NK-92 (cell line): ENCODE results near the gene SHH.

Experiments used
- DNase-seq: peaks from one replicate; lab custom pipeline; 2025; ENCODE audit not compliant: unreplicated experiment; lab: John Stamatoyannopoulos, UW

SHH gene

DNA sequence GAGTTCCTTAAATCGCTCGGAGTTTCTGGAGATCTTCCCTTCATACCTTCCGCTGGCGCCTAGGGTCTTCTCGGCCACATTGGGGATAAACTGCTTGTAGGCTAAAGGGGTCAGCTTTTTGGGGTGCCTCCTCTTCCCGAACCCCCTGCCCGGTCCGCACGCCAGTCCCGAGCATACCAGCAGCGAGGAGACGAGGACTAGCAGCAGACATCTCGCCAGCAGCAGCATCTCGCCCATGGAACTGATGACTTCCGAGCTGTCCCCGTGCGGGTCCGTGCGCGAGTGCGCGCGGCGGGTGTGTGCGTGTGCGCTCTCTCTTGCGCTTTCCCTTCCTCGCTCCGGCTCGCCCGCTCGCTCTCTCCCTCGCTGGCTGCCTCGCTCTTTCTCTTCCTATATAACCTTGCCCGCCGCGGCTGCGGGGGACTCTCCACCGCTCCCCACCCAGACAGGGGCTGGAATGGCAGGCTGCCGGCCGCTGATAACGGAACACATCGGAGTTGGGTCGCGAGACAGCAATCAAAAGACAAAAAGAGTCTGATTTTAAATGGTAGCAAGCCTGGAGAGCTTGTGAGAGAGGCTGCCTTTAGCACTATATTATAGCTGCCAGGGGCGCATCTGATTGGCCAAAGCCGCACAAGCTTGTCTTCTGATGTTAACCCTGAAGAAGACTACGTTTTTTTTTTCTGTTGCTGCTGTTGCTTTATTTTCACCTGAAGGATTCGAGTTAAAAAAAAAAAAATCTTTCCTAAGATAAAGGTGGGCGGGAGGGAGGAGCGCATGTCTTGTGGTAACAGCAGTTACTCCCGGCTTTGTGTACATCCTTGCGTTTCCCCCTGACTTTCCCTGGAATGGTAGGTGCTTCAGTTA is at the start of gene SHH:
Gene SHH, minus strand, starts transcription at position 569 of the 867 bp plus-strand sequence. Its CDS starts 341 bp downstream, at position 228.
- DNase-seq, result no peak

DNA sequence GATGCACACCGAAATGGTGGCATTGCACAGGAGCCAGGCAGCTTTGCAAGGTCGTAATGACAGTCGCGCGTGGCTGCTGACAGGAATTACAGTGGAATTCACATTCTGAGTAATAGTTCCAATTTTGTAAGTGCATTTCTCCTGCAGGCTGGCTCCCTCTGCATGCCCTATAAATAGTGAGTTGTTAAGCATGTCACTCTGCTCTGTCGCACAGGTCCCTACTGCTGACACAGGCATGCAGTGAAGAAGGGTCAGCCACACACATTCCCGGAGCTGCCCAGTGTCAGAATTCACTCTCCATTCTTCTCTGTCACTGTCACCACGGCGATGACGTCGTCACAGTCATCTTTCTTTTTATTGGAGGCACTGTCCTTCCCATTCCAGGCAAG is 49.2 kb upstream of the SHH start:
- no peak for DNase-seq

DNA sequence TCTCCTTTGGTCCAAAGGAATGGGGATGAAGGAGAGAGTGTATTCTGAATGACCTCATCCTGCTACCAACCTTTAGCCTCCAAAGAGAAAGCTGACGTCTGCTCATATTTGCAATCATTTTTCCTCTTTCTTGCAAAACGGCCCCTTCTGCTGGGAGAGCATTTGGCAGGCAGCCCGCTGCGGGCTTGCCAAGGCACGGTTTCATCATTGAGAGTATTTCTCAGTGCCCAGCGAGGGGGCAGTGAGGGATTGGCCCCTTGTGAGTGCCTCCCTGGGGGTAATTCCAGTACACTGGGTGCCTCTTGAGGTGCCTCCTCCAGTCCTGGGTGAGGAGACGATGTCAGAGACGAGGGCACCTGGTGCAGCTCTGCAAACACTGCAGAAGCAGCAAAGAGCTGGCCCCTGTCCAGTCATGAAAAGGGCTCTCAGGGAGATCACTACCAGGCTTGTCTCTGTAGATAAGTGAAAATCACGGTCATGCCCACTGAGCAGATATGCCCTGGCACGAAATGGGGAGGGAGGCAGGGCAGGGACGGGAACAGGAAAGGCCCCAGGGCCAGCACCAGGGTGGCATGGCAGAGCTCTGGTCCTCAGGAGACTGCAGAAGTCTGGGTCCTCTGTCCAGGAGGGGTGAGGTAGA is 48.7 kb upstream of the SHH start:
- no peak for DNase-seq

DNA sequence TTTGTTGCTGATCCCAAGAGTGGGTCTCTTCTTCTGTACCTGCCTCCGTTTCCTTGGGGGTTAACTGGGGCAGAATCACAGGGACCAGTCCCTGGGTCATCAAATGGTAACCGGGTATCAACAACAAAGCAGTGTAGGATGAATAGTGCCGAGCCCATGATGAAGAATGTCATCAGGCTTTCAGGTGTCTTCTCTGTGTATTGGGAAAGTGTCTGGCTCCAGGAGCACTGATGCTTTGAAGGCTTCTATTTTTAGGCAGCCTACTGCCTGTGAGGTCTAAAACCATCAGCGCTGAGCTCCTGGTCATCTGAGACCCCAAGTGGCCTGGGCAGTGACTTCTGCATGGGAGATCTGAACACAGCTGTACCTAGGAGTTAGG is 48.2 kb upstream of the SHH start:
- DNase-seq, result no peak

DNA sequence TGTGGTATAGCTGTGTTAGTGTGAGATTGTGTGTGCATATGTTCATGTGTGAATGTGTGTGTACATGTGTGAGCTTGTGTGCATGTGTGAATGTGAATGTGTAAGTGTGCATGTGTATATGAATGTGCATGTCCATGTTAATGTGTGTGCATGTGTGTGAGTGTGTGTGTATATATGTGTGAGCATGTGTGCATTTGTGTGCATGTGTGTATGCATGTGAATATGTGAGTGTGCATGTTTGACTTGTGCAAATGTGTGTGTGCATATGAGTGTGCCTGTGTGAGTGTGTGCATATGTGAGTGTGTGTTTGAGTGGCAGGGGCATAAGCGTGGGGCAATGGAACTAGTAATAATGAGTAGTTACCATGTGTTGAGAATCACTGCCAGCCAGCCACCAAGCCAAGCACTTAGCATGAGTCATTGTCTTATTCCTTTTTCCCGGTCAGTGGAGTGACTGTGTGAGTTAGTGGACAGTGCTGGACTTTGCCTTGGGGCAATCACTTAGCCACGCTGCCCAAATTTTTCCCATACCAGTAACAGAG is 46.3 kb upstream of the SHH start:
- no peak for DNase-seq

DNA sequence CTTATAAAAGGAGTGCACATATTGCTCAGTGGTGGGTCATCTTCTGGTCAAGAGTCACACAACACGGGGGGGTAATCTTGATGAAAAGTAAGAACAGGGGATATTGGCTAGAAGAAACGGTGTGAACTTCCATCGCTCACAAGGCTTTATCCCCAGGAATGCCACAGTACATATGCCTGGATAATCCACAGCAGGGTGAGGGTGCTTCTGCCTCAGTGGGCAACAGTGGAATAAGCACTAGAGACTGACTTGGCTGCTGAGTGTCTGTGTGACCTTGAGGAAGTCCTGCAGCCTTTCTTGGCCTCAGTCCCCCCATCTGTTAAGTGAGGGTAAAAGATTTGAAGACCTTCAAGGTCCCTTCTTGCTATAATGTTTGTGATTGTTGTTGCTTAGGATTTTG is 44.9 kb upstream of the SHH start:
- DNase-seq, result no peak

DNA sequence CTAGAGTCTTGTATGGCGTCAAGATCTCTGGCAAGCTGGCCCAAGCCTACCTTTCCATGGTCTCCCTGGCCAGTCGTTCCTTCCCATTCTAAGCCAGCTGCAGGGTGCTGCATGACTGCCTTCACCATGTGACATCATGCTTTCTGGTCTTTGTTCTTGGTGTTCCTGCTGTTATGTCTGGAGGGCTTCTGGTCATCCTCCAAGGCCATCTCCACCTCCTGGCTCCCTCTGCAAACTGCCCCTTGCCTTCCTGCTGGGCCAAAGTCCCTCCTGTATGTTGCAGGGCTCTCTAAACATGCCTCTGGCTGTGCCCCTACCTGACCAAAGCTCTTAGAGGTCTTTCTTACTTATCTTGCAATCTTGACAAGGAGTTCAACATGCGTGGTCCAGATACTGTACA is 44.4 kb upstream of the SHH start:
- no peak for DNase-seq

DNA sequence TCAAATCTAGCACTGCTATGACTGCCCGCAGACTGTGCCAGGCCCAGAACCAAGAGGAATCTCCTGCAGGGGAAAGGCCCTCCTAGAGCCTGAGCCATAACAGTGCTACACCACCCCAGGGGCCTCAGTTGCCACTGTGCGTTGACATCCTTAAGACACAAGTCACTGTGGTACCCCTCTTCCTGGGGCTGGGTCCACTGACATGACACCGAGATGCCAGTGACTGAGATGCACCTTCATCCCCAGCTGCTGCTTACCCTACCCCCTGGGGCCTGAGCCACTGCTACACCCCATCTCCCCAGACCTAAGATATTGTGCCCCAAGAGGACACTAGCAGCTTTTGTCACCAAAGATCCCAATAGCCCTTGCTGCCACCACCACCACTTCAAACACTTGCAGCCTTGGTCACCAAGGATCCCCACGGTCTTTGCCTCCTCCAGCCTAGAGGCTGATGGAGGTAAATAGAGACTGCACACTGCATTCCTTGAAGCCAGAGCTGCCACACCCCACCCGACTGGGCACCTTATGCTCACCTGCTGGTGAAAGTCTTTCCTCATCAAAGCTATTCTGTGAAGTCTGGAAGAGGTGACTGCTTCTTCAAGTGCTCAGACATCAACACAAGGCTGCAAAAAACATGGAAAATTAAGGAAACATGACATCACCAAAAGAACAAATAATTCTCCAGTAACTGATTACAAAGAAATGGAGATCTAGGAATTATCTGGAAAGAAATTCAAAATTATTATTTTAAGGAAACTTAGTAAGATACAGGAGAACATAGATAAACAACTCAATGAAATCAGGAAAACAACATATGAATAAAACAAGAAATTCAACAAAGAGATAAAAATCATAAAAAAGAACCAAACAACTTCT is 40.4 kb upstream of the SHH start:
- DNase-seq, result no peak

DNA sequence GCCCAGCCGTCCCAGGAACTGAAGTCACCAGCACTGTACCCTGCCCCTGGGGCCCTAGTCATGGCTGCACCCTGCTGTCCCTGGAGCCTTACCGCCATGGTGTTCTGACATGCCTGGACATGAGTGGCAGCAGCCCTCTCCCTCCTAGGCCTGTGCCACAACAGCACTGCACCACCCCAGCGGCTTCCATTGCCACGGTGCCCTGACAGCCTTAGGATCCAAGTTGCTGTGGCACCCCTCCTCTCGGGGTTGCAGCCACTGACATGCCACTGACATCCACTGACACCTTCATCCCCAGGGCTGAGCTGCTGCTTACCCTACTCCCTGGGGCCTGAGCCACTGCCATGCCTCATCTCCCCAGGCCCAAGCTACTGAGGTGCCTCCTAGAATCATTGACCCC is 39.6 kb upstream of the SHH start:
- DNase-seq, result no peak

DNA sequence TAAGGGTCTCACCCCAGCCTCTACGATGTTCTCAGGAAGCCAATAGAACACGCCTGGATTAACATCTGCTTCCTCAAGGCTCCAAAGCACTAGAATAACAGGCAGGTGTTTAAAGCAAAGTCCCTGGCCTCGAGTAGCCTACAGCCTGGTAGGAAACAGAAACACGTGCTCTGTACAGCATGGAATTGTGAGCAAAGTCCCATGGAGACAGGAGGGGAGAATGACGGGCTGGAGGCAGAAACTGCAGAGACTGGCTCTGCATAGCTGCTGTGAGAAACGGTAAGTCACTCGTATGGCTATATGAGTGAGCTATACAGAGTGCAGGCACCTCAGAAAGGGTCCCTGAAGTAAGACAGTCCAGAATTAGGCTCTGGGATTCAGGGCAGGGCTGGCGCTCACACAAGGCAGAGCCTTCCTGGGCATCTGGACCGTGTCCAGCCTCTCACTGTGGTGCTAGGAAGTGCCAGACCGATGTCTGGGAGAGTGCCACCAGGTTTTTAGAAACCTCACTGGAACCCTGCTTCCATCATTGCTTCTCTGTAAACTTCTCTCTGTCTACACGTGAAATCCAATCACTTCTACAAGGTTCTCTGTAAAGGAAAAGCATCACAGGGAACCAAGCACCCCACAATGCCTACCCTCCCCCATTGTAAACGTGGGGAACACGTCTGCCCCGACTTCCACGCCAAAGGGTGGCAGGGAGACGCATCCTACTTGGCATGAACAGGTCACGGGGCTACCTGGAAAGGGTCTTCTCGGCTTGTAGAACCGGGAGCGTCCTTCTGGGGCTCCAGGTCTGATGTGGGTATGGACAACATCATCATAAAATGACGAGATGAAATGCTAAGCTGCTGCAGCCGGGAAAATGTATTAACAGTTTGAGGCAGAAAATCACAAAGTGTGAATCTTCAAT is 38.8 kb upstream of the SHH start:
- no peak for DNase-seq

DNA sequence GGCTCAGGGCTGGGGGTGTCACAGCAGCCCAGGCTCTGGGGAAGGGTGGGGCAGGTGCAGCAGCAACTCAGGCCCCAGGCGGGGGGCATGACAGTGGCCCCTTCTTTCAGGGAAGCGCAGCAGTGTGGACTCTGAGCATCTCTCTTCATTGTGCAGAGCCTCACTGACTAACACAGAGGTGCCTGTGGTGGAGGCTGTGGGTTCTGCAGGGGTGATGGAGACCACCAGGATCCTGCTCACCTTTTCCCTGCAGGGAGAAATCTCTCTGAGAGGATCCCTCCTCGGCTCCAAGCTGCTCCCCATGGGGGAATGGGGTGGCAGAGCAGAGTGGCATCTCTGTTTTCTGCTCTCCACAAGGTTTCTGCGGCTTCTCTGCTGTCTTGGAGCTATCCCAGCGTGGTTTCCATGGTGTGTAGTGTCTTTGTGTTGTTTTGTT is 37.8 kb upstream of the SHH start:
- no peak for DNase-seq

DNA sequence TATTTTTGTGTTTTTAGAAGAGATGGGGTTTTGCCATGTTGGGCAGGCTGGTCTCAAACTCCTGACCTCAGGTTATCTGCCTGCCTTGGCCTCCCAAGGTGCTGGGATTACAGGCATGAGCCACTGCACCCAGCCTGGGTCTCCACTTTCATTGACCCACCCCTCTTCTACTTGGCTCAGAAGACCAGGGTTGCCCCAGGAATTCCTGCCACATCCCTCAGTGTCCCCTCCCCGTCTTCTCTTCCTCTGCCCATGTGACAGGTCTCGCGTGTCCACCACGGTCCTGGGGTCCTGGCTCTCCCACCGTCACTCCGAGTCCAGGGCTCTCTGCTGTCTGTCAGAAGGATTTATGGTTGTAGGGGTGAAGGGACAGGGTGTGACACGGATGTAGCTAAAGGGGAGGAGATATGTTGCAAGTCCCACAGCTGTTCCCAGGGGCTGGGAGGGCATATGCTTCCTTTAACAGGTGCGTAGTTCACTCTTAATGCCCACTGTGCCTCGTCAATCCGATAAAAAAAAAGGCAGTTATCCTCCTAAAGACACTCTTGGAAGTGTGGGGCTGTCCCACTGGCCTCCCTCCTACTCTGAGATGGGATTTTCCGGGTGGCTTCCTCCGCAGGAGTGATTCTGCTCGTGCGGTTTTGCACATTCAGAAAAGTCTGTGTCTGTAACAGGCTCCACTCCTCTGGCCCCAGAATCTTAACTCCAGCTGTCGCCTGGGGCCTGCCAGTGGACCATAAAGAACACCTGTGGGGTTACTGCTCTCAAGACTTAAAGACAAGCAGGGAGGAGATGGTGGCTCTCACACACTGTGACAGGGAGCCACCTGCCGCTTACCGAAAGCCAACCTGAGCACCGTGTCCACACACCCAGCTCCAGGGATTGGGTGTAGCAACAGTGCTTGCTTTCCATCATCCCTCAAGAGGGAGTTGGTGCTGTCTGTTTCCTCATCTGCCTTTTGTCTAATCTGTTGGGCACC is 36.7 kb upstream of the SHH start:
- DNase-seq, result no peak

DNA sequence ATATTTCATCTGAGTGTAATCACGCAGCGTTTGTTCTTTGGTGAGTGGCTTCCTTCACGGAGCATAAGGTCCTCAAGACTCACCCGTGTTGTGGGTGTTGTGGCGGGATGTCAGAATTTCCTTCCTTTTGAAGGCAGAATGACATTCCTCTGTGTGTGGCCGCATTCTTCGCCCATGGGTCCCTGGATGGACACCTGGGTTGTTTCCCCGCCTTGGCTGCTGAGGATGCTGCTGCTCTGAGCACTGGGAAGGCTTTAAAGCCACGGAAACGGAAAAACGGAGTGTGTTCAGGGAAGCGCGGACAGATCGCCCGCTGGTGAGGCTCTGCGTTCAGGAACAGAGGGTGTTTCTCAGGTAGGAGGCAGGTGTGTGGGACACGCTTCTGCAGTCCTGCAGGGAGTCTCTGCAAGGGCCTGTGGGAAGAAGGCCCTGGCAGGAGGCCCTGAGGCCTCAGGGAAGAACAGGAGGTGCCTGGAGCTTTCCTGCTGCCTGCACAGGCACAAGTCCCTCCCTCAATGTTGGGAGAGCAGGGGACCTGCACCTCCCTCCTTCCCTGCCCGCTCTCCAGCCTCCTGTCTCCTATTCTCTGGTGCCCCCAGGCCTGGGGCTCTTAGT is 35.7 kb upstream of the SHH start:
- DNase-seq, result no peak

DNA sequence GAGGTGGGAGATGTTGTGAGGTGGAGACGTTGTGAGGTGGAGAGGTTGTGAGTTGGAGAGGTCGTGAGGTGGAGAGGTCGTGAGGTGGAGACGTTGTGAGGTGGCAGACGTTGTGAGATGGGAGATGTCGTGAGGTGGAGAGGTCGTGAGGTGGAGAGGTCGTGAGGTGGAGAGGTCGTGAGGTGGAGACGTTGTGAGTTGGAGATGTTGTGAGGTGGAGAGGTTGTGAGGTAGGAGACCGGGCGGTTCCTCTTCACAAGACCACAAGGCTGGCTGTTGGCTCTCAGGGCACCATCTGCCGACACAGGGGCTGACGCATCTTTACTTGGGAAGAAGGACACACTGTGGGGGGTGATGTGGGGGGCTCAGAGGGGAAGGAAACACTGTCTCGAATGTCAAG is 34.7 kb upstream of the SHH start:
- DNase-seq, result no peak

DNA sequence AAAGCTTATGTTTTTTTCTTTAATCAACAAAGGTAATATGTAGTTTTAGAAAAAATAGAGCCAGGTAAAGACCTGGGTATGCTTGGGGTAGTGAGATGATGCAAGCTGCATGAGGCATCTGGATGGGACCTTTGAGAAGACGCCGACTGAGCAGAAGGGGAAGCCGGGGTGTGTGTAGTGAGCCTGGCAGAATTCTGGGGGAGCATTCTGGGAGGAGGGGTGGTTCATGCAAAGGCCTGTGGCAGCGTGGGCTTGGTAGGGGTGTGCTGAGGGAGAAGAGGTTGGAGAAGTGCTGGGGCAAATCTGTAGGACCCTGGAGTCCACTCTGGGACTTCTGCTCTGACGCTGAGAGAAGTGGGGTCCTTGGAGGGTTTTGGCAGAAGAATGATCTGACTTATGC is 33.9 kb upstream of the SHH start:
- DNase-seq, result no peak

DNA sequence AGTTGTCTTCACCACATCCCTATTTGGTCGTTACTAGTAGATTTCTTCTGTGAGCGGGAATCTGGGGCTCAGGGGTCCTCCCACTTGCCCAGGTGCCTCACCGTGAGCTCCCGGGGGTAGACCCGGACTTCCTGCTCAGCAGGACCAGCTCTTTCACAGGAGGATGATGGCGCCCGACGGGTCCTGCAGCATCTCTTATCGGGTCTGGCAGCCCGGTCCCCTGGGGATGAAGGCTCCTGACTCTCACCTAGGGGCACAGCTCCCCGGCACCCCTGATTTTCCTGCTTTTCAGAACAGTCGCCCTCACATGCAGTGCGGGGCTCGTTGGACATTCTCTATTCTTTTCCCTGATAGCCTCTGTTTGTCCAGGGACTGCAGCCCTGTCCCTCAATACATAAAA is 33.0 kb upstream of the SHH start:
- no peak for DNase-seq

DNA sequence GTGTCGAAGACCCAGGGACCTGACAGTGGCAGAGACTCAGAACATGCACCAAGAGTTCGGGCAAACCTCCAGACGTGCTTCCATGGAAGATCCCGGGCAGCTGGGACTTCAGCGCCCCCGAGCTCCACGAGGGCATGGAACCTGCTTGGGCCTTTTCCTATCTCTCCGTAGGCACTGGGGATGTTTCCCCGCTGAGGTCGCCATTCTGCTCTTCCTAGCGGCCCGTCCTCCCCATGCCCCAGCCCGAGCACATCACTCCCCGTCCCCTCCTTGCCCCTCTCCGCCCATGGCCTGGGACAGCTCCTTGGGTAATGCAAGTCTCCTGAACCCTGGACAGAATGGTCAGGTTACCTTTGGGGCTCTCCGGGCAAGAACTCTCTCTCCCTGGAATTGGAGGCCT is 32.3 kb upstream of the SHH start:
- DNase-seq, result no peak

DNA sequence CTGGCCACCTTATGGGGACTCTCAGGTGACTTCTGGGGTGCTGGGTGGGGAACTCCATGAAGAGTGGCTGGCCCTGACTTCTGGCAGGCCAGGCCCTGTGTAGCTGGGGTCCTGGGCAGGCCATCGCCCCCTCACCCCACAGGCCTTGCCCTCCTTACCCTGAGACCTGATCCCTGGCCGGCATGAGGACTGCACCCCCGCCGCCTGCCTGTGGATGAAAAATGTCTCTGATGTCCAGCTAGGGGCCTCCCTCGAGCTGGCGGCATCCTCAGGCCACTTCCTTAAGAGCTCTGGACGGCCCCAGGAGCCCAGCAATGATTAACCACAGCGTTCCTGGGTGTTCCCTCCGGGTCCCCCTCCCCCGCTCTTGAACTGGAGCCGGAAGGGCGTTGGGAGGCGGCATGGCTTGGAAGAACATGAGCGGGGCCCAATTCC is 31.8 kb upstream of the SHH start:
- DNase-seq, result no peak
